HK-2 (cell line): Measurements from ENCODE around the gene AP2B1.
"Not testable (repeated sequence)": the region's sequence is repeated elsewhere in the genome, so short reads cannot be mapped to it uniquely, and the experiment has no call there.

ENCODE experiments used
- DNase-seq: peaks from one replicate; pipeline ENCODE4 v3.0.0-alpha.2; 2018; ENCODE audit not compliant: unreplicated experiment

The AP2B1 gene

GRCh38 chr17:35698800-35699199 lies 111.7 kb downstream of the AP2B1 start:
- DNase-seq: no peak

DNA sequence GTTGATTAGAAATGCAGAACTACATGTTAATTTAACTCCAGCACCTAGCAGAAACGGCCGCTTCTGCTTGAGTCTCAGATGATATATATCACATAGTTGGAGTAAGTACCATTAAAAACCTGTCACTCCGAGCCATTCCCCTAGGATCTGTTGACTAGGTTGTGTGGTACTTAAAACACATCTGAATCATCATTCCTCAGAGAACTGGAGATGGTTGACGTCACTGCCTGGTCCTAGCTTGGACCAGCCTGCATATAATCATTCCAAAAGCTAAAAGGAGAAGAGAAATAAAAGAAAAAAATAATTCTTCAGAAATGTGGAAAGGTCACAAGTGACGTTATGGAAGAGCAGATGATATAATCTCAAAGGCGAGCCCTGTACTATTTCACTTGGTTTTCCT lies 113.0 kb downstream of the AP2B1 start:
- no peak for DNase-seq

DNA sequence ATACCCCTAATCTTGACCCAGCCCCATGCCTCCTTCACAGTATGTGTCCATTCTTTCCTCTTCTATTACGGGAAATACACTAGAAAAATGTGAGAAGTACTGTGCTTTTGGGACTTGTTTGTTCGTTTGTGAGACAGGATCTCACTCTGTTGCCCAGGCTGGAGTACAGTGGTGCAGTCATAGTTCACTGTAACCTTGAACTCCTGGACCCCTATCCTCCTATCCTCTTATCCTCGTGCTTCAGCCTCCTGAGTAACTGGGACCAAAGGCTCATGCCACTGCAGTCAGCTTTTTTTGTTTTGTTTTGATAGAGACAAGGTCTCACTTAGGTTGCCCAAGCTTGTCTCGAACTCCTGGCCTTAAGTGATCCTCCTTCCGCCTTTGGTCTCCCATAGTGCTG lies 114.4 kb downstream of the AP2B1 start:
- DNase-seq: no peak

GRCh38 chr17:35703308-35703707 lies 116.2 kb downstream of the AP2B1 start:
- DNase-seq: not testable (repeated sequence)

DNA sequence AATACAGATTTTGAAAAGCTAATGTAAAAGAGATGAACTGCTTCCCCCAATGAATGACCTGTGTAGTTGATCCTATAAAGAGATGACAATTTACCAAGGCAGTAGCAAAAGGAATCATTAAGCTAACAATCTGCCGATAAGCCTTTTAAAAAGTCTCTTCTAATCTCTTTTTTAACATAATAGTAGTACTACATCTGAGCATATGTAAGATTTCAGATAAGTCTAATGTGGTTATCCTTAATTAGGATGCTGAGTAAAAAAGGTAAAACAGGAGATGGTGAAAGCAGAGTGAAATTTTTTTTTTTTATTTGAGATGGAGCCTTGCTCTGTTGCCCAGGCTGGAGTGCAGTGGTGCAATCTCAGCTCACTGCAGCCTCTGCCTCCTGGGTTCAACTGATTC lies 118.1 kb downstream of the AP2B1 start:
- no peak for DNase-seq

DNA sequence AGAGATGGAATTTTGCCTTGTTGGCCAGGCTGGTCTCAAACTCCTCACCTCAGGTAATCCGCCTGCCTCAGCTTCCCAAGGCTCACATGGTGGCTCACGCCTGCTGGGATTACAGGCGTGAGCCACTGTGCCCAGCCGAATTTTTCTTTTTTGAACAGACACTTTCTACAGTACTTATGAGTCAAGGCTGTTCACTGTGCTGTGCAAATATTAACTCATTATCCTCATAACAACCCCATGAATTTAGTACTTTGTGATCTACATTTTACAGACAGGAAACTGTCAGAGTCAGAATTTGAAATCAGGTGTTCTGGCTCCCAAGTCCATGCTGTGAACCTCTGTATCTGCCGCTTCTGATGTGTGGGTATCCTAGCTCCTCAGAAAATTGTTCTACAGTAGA lies 118.6 kb downstream of the AP2B1 start:
- no peak for DNase-seq

- DNase-seq: no peak
Measured at GRCh38 chr17:35708149-35708548, 121.0 kb downstream of the AP2B1 start.

- no peak for DNase-seq
Measured at GRCh38 chr17:35708951-35709350, 121.8 kb downstream of the AP2B1 start.

DNA sequence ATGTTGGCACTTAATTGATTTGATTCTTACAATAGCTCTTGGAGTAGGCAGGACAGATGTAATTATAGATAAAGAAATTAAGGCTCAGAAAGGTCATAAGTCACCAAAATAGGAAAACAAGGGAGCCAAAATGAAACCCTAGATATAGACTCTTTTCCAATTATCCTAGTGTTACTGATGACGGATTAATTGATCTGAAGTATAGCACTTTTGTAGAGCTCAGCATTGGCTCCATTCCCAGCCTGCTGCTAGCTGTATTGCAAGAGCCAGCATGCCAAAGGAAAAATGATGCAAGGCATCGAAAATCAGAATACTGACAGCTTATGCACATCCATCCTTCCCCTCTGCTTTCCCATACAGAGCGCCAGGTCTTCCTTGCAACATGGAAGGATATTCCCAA lies 122.8 kb downstream of the AP2B1 start:
- DNase-seq: no peak

- no peak for DNase-seq
Measured at GRCh38 chr17:35710950-35711349, 123.8 kb downstream of the AP2B1 start.

DNA sequence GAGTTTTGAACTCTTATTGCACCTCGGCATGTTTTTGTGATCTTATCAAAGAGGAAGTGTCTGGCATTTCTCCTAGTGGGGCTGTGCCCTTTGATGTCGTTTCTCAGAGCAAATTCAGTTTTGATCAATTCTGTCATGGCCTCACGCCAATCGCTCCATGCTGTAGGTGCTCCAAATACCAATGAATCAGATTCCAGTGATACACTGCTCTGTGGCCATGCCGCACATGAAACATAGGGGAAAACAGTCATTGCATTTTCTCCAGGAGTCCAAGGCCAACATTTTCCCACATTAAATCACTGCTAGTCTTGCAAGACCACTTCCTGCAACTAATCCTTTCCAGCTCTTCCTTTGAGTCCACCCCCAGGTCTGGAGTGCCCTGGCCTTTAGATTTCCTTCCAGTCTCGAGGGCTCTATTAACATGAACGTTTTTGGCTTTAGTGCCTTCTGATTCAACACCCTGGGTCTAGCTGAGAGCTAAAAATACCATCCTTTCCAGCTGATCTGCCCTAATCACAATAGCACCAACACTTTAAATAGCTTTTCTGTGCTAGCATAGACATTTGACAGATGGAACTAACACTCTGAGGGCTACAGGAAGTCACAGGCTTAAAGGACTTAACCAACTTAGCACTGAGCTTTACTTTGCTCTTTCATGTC lies 126.1 kb downstream of the AP2B1 start:
- DNase-seq: no peak

DNA sequence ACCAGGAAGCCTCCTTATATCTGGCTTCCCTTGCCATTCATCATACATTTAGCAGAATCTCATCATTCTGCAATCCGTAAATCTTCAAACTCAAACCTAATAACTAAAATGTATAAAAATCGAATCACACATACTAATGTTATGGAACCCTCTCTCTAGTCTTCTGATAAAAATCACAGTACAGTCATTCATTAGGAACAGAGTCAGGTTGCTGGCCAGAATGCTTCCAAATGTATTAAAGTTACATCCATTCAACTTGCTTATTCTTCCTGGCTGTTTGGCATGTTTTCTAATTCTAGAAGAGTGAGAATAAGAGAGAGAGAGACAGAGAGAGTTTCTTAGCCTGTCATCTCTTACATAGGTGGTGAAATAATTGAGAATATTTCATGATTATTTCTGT lies 127.9 kb downstream of the AP2B1 start:
- DNase-seq: no peak

GRCh38 chr17:35715416-35715815 lies 128.3 kb downstream of the AP2B1 start:
- DNase-seq: no peak

DNA sequence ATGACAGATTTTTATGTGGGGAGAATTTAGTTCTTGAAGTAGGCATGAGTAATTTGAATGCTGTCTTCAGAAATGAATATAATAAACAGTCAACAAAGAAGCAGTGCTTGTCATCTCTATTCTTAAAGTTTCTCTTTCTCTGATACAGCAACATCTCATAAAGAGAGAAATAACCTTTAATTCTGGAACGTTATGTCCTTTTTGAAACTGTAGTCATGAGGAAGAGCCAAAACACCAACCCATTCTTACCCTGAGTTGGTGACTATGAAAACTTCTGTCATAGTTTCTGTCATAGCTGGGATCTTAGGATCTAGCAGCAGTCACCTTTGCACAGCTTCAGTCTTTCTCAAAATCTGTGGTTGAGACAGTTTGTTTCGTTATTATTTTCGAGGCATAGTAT lies 129.1 kb downstream of the AP2B1 start:
- no peak for DNase-seq

DNA sequence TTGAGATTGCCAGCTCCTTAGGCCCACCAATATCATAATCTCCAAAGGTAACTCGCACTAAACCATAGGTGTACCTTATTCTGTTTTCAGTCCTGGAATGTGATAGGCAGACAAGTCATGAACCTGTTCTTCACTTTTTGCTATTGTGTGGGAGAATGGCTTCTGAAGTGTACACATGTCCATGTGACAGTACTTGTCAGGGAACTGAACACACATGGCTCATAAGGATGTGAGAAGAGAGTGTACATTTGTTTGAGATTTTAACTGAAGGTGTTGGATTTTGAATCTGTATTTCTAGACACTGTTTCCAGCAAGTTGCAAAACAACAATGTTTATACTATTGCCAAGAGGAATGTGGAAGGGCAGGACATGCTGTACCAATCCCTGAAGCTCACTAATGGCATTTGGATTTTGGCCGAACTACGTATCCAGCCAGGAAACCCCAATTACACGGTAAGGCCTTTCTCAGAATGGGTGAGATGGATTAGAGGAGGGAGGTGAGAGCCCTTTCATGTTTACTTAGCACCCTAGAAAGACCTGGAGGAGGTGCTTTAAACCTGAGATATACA lies 129.9 kb downstream of the AP2B1 start:
- no peak for DNase-seq

DNA sequence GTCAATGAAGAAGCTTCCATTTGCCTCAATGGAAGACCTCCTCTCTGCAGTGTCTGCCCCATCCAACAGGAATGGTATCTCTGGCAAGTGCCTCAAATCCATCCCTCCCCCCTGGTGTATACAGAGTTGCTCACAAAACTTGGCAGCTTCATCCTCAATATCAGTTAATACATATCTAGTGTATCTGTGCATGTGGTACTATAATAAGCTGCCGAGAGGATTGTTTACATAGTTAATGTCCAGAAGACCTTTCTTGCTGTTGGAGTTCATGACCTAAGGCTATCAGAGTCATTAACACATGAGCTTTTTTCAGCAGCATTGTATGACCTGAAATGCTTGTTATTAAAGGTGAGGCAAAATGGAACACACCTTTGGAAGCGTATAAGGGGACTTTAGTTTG lies 130.4 kb downstream of the AP2B1 start:
- no peak for DNase-seq

GRCh38 chr17:35723735-35724134 lies 136.6 kb downstream of the AP2B1 start:
- DNase-seq: no peak

DNA sequence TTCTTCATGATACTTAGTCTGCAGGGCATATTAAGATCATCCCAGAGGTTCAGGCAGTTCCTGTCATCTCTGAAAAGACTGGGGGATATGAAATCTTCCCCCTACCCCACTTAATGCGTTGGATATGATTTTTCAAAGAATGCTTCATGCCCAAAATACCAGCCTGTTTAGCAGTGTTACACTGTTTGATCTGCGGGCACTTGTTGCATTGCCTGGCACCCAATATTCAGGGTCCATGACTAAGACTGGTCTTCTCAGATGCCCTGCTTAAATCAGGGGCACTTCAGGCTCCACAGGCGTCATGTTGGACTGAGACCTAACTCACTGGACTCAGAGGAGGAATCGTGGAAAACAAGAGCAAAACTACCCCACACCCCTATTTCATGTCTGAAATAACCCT lies 137.9 kb downstream of the AP2B1 start:
- no peak for DNase-seq

GRCh38 chr17:35725802-35726126 lies 138.6 kb downstream of the AP2B1 start:
- no peak for DNase-seq

GRCh38 chr17:35726127-35726952 lies 139.2 kb downstream of the AP2B1 start:
- peak; percentile 79 for DNase-seq

GRCh38 chr17:35726953-35727460 lies 139.9 kb downstream of the AP2B1 start:
- DNase-seq: no peak

DNA sequence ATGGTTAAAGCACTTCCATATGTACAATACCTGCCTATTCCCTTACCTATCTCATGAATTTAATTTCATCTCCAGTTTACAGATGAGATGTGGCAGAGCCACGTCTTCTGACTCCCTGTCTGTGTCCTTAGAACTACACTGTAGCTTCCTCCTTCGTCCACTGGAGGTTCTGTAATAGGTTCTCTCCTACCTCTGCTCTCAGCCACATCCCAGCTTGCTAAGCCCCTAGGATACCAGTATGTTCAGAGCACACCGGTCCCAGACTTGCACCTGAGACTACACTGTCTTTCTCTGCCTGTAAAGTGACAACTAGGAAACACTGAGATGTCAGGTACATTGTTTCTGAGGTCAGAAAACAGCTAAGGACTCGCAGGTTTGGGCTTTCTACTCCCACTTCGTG lies 140.5 kb downstream of the AP2B1 start:
- DNase-seq: no peak

DNA sequence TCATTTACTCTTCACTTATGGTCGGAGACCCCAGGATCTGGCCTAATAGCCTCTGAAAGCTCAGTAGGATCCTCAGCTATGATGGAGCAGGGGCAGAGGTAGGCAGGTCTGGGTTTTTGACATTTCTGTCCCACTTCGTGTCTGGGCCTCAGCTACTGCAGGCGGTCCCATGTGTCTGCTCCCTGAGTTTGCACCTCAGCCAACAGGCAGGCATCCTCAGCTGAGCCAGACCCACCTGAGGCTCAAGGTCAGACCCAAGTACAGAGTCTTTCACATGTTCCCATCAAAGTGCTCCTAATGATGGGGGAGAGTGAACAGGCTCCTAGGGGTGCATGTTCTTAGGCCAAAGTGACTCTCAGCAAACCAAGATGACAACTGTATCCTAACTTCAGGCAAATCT lies 141.4 kb downstream of the AP2B1 start:
- DNase-seq: no peak
